K562 (cell line): ENCODE results near the gene ASCC1.

Experiments
- CEBPB ChIP-seq: fragments of 450-650 bp; IDR thresholded peaks from 2 replicates; pipeline ENCODE4 v1.6.1; 2016; ENCODE audit warnings: missing genetic modification characterization, missing compliant biosample characterization
- CTBP1 ChIP-seq: fragments of 450-650 bp; IDR thresholded peaks from 2 replicates; pipeline ENCODE4 v1.6.1; 2016; ENCODE audit warnings: borderline replicate concordance
- DMBX1 ChIP-seq: fragments of 250-450 bp; sonication (Bioruptor Pico); IDR thresholded peaks from 2 replicates; pipeline ENCODE4 v1.8.0; 2022; ENCODE audit warnings: inconsistent platforms, mild to moderate bottlenecking, moderate library complexity, borderline replicate concordance
- FOXJ2 ChIP-seq: fragments of 200-800 bp; sonication (Bioruptor generic); IDR thresholded peaks from 2 replicates; pipeline ENCODE4 v1.6.1; 2016; ENCODE audit warnings: missing genetic modification characterization, missing compliant biosample characterization
- FOXK1 ChIP-seq: sonication (generic); formaldehyde crosslinking; IDR thresholded peaks from 2 replicates; pipeline ENCODE4 v1.8.0; 2022; ENCODE audit warnings: missing genetic modification reagents, mild to moderate bottlenecking, borderline replicate concordance
- JUNB ChIP-seq: fragments of 450-650 bp; formaldehyde crosslinking; conservative IDR thresholded peaks from 2 replicates; pipeline ENCODE4 v1.4.0; 2020; ENCODE audit warnings: mild to moderate bottlenecking
- RAD51 ChIP-seq: fragments of 450-650 bp; IDR thresholded peaks from 2 replicates; pipeline ENCODE4 v1.7.1; 2016; ENCODE audit warnings: low read depth, mild to moderate bottlenecking, borderline replicate concordance
- SIN3A ChIP-seq, 2 experiments: fragments of 150-350 bp in 1 of 2; IDR thresholded peaks; 2 replicates each; pipeline ENCODE4 v1.6.1; 2011 to 2016; ENCODE audit warnings: borderline replicate concordance in 2 of 2, low read depth in 2 of 2, low read length in 2 of 2, mild to moderate bottlenecking in 2 of 2, moderate library complexity in 2 of 2; ENCODE audit not compliant: control insufficient read depth in 1 of 2
- SP2 ChIP-seq: IDR thresholded peaks from 2 replicates; pipeline ENCODE4 v1.6.1; 2011; ENCODE audit warnings: mild to moderate bottlenecking, low read depth, low read length, moderate library complexity; ENCODE audit not compliant: poor library complexity, severe bottlenecking; ENCODE audit errors: extremely low read depth
- ZFP1 ChIP-seq: fragments of 450-650 bp; formaldehyde crosslinking; IDR thresholded peaks from 2 replicates; pipeline ENCODE4 v1.4.0; 2020; ENCODE audit warnings: mild to moderate bottlenecking, mixed read lengths
- TF ChIP-seq, protein P1 (sequence below): fragments of 450-650 bp; conservative IDR thresholded peaks from 2 replicates; pipeline ENCODE4 v1.6.1; 2016; ENCODE audit warnings: missing genetic modification characterization, low read depth, mild to moderate bottlenecking, control low read depth, missing compliant biosample characterization
- TF ChIP-seq, protein P2 (sequence below), 3 experiments: IDR thresholded peaks in 2 of 3; conservative IDR thresholded peaks in 1 of 3; 2 replicates each; pipeline ENCODE4 v1.5.1; 2011 to 2012; ENCODE audit warnings: low read length in 3 of 3, mild to moderate bottlenecking in 3 of 3, control low read depth in 2 of 3, improper control_type of control experiment in 1 of 3, inconsistent platforms in 1 of 3, low read depth in 1 of 3, mixed read lengths in 1 of 3, moderate library complexity in 1 of 3; ENCODE audit not compliant: insufficient read depth in 2 of 3
- TF ChIP-seq, protein P3 (sequence below): sonication (generic); formaldehyde crosslinking; IDR thresholded peaks from 2 replicates; pipeline ENCODE4 v1.4.0; 2020; ENCODE audit warnings: mild to moderate bottlenecking, missing genetic modification reagents
- TF ChIP-seq, protein P4 (sequence below): fragments of 250-450 bp; sonication (Bioruptor Pico); IDR thresholded peaks from 2 replicates; pipeline ENCODE4 v1.6.1; 2021; ENCODE audit warnings: mild to moderate bottlenecking

DNA sequence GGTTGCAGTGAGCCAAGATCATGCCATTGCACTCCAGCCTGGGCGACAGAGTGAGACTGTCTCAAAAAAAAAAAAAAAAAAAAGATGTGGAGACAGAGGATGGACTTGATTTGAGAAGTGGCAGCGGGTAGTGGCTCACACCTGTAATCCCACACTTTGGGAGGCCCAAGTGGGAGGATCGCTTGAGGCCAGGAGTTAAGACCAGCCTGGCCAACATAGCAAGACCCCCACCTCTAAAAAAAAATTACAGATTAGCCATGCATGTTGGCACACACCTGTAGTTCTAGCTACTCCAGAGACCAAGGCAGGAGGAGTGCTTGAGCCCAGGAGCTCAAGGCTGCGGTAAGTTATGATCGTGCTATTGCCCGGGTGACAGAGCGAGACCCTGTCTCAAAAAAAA, 24.3 kb upstream of the ASCC1 start:
- TF ChIP-seq FOXK1 (CRISPR knock-in tag) (no peak), FOXJ2 (tag) (no peak), SP2 (no peak), CEBPB (no peak), DMBX1 (CRISPR knock-in tag) (no peak), JUNB (CRISPR knock-in tag) (no peak), RAD51 (no peak), SIN3A (IDR thresholded peaks at IDR 0.05; ENCODE audit: borderline replicate concordance in 2 of 2, control insufficient read depth in 1 of 2, low read depth in 2 of 2, low read length in 2 of 2) (no peak), CTBP1 (no peak), ZFP1 (CRISPR knock-in tag) (no peak)
- TF ChIP-seq, protein P1, sequence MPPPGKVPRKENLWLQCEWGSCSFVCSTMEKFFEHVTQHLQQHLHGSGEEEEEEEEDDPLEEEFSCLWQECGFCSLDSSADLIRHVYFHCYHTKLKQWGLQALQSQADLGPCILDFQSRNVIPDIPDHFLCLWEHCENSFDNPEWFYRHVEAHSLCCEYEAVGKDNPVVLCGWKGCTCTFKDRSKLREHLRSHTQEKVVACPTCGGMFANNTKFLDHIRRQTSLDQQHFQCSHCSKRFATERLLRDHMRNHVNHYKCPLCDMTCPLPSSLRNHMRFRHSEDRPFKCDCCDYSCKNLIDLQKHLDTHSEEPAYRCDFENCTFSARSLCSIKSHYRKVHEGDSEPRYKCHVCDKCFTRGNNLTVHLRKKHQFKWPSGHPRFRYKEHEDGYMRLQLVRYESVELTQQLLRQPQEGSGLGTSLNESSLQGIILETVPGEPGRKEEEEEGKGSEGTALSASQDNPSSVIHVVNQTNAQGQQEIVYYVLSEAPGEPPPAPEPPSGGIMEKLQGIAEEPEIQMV = no peak
- TF ChIP-seq, protein P2, sequence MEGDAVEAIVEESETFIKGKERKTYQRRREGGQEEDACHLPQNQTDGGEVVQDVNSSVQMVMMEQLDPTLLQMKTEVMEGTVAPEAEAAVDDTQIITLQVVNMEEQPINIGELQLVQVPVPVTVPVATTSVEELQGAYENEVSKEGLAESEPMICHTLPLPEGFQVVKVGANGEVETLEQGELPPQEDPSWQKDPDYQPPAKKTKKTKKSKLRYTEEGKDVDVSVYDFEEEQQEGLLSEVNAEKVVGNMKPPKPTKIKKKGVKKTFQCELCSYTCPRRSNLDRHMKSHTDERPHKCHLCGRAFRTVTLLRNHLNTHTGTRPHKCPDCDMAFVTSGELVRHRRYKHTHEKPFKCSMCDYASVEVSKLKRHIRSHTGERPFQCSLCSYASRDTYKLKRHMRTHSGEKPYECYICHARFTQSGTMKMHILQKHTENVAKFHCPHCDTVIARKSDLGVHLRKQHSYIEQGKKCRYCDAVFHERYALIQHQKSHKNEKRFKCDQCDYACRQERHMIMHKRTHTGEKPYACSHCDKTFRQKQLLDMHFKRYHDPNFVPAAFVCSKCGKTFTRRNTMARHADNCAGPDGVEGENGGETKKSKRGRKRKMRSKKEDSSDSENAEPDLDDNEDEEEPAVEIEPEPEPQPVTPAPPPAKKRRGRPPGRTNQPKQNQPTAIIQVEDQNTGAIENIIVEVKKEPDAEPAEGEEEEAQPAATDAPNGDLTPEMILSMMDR (IDR thresholded peaks at IDR 0.05 in 2 of 3, conservative IDR thresholded peaks at IDR 0.05 in 1 of 3; ENCODE audit: insufficient read depth in 2 of 3, low read depth in 1 of 3, low read length in 3 of 3) = no peak
- TF ChIP-seq, protein P3, sequence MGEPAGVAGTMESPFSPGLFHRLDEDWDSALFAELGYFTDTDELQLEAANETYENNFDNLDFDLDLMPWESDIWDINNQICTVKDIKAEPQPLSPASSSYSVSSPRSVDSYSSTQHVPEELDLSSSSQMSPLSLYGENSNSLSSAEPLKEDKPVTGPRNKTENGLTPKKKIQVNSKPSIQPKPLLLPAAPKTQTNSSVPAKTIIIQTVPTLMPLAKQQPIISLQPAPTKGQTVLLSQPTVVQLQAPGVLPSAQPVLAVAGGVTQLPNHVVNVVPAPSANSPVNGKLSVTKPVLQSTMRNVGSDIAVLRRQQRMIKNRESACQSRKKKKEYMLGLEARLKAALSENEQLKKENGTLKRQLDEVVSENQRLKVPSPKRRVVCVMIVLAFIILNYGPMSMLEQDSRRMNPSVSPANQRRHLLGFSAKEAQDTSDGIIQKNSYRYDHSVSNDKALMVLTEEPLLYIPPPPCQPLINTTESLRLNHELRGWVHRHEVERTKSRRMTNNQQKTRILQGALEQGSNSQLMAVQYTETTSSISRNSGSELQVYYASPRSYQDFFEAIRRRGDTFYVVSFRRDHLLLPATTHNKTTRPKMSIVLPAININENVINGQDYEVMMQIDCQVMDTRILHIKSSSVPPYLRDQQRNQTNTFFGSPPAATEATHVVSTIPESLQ (CRISPR knock-in tag) = no peak
- TF ChIP-seq, protein P4, sequence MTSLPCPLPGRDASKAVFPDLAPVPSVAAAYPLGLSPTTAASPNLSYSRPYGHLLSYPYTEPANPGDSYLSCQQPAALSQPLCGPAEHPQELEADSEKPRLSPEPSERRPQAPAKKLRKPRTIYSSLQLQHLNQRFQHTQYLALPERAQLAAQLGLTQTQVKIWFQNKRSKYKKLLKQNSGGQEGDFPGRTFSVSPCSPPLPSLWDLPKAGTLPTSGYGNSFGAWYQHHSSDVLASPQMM (CRISPR knock-in tag) = no peak
